ENCODE measurements around the gene SEMA6A. TPM values are rescaled to one million over a fixed set of nuclear protein-coding genes. Genes with fewer than 3 reads are reported as not detected.

The SEMA6A gene
- total RNA-seq, 2 donors from 2014 or later, result 3.9 to 4.4 TPM

DNA sequence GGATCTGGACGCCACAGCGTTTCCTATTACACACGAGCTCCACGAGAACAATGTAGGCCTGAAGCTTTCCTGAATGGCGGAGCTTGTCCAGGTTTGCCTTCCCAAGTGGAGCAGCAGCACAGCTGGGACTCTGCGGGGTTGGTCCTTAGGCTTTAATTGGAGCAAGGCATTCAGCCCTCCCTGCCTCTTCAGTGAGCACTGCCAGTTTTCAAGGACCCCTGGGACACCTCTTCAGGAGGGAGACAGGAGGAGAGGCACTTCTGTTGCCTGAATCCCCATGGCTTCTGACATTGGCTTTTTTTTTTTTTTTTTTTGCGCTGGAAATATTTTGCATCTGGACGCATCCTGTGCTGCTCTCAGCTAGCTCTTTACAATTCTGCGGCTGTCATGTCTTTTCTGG is 179.4 kb downstream of the SEMA6A start:
- H3K36me3 ChIP-seq, result no peaks in the 10 kb centered on the region
- TF ChIP-seq, protein P1, sequence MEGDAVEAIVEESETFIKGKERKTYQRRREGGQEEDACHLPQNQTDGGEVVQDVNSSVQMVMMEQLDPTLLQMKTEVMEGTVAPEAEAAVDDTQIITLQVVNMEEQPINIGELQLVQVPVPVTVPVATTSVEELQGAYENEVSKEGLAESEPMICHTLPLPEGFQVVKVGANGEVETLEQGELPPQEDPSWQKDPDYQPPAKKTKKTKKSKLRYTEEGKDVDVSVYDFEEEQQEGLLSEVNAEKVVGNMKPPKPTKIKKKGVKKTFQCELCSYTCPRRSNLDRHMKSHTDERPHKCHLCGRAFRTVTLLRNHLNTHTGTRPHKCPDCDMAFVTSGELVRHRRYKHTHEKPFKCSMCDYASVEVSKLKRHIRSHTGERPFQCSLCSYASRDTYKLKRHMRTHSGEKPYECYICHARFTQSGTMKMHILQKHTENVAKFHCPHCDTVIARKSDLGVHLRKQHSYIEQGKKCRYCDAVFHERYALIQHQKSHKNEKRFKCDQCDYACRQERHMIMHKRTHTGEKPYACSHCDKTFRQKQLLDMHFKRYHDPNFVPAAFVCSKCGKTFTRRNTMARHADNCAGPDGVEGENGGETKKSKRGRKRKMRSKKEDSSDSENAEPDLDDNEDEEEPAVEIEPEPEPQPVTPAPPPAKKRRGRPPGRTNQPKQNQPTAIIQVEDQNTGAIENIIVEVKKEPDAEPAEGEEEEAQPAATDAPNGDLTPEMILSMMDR (IDR thresholded peaks at IDR 0.05), result no peak
- H3K9me3 ChIP-seq, result no peaks in the 10 kb centered on the region
- H3K27me3 ChIP-seq, result no peaks in the 10 kb centered on the region
- no peak overlapping the region for H3K27ac ChIP-seq
- H3K4me3 ChIP-seq, result no peak overlapping the region
- DNase-seq (ENCODE audit: low spot score), result no peak
- H3K4me1 ChIP-seq, result peaks cover 0 to 26% of the 10 kb centered on the region in 2 donors

GRCh38 chr5:116394186-116394867 is 180.3 kb downstream of the SEMA6A start:
- no peak overlapping the region for H3K27ac ChIP-seq

More at GRCh38 chr5:116394186-116394867, 180.3 kb downstream of the SEMA6A start:
- Histone ChIP-seq H3K4me1 (peaks cover 0 to 26% of the 10 kb centered on the region in 2 donors), H3K36me3 (no peaks in the 10 kb centered on the region), H3K9me3 (no peaks in the 10 kb centered on the region), H3K27me3 (no peaks in the 10 kb centered on the region), H3K4me3 (no peak overlapping the region)
- TF ChIP-seq, protein P1 (IDR thresholded peaks at IDR 0.05), result no peak
- DNase-seq (ENCODE audit: low spot score), result no peak

All from right atrium auricular region (tissue), 2 donors.